Measurements from ENCODE around the gene CCDC183. TPM values are rescaled to one million over a fixed set of nuclear protein-coding genes. Genes with fewer than 3 reads are reported as not detected.

CCDC183 gene
- polyA plus RNA-seq (2012; ENCODE audit: low read depth, missing spikeins) = 0.39 TPM

GRCh38 chr9:136796238-136796774, at the start of gene CCDC183:
CCDC183 (plus strand) TSS chr9:136796338; CDS start chr9:136796398, 60 bp downstream.
- TF ChIP-seq POLR2AphosphoS5 (IDR thresholded peaks at IDR 0.05; ENCODE audit: low read depth, low read length) = no peak
- no peak for TF ChIP-seq POU2F2 (IDR thresholded peaks at IDR 0.05; ENCODE audit: low read depth, low read length)
- TF ChIP-seq TAF1 (IDR thresholded peaks at IDR 0.05; ENCODE audit: low read depth, low read length) = no peak
- TF ChIP-seq SPI1 (IDR thresholded peaks at IDR 0.05; ENCODE audit: low read depth, low read length) = no peak
- no peak for TF ChIP-seq PAX5 (IDR thresholded peaks at IDR 0.05; ENCODE audit: insufficient read depth, low read length, severe bottlenecking)
- no peak for TF ChIP-seq POLR2A (IDR thresholded peaks at IDR 0.05; ENCODE audit: low read depth, low read length)
- DNase-seq (ENCODE audit: insufficient read length, low spot score) (no peak), FAIRE-seq (no peak)

- FAIRE-seq = no peak
- no peak for TF ChIP-seq SPI1 (IDR thresholded peaks at IDR 0.05; ENCODE audit: low read depth, low read length)
- no peak for TF ChIP-seq TAF1 (IDR thresholded peaks at IDR 0.05; ENCODE audit: low read depth, low read length)
Observed at GRCh38 chr9:136746621-136747020, 49.5 kb upstream of the CCDC183 start.

GRCh38 chr9:136747161-136748060, 48.7 kb upstream of the CCDC183 start:
- FAIRE-seq = no peak
- DNase-seq (ENCODE audit: insufficient read length, low spot score) = no peak
- TF ChIP-seq SPI1 (IDR thresholded peaks at IDR 0.05; ENCODE audit: low read depth, low read length) (no peak), POLR2AphosphoS5 (IDR thresholded peaks at IDR 0.05; ENCODE audit: low read depth, low read length) (no peak), POU2F2 (IDR thresholded peaks at IDR 0.05; ENCODE audit: low read depth, low read length) (no peak), TAF1 (IDR thresholded peaks at IDR 0.05; ENCODE audit: low read depth, low read length) (no peak), POLR2A (IDR thresholded peaks at IDR 0.05; ENCODE audit: low read depth, low read length) (no peak), PAX5 (IDR thresholded peaks at IDR 0.05; ENCODE audit: insufficient read depth, low read length, severe bottlenecking) (no peak)

More at GRCh38 chr9:136746621-136747020, 49.5 kb upstream of the CCDC183 start:
- no peak for DNase-seq (ENCODE audit: insufficient read length, low spot score)

GRCh38 chr9:136748201-136748600, 47.9 kb upstream of the CCDC183 start, which contains the start of gene LCN6:
LCN6 (minus strand) TSS chr9:136748525; CDS start chr9:136748483, 42 bp downstream.
- TF ChIP-seq POLR2AphosphoS5 (IDR thresholded peaks at IDR 0.05; ENCODE audit: low read depth, low read length) (no peak), TAF1 (IDR thresholded peaks at IDR 0.05; ENCODE audit: low read depth, low read length) (no peak), PAX5 (IDR thresholded peaks at IDR 0.05; ENCODE audit: insufficient read depth, low read length, severe bottlenecking) (no peak), POU2F2 (IDR thresholded peaks at IDR 0.05; ENCODE audit: low read depth, low read length) (no peak), SPI1 (IDR thresholded peaks at IDR 0.05; ENCODE audit: low read depth, low read length) (no peak), POLR2A (IDR thresholded peaks at IDR 0.05; ENCODE audit: low read depth, low read length) (no peak)
- FAIRE-seq (no peak), DNase-seq (ENCODE audit: insufficient read length, low spot score) (no peak)

- FAIRE-seq (no peak), DNase-seq (ENCODE audit: insufficient read length, low spot score) (no peak)
- TF ChIP-seq SPI1 (IDR thresholded peaks at IDR 0.05; ENCODE audit: low read depth, low read length) (no peak), TAF1 (IDR thresholded peaks at IDR 0.05; ENCODE audit: low read depth, low read length) (no peak), POLR2A (IDR thresholded peaks at IDR 0.05; ENCODE audit: low read depth, low read length) (no peak), POLR2AphosphoS5 (IDR thresholded peaks at IDR 0.05; ENCODE audit: low read depth, low read length) (no peak), POU2F2 (IDR thresholded peaks at IDR 0.05; ENCODE audit: low read depth, low read length) (no peak), PAX5 (IDR thresholded peaks at IDR 0.05; ENCODE audit: insufficient read depth, low read length, severe bottlenecking) (no peak)
Observed at GRCh38 chr9:136748666-136749611, 47.2 kb upstream of the CCDC183 start.

GRCh38 chr9:136750526-136750925, 45.6 kb upstream of the CCDC183 start:
- peak; percentile 28 for FAIRE-seq
- TF ChIP-seq POU2F2 (IDR thresholded peaks at IDR 0.05; ENCODE audit: low read depth, low read length) = no peak
- no peak for DNase-seq (ENCODE audit: insufficient read length, low spot score)

GRCh38 chr9:136751244-136751643, 44.9 kb upstream of the CCDC183 start:
- TF ChIP-seq SPI1 (IDR thresholded peaks at IDR 0.05; ENCODE audit: low read depth, low read length) (peak; percentile 18; the same call in 1 of the 2 replicates), POLR2AphosphoS5 (IDR thresholded peaks at IDR 0.05; ENCODE audit: low read depth, low read length) (no peak)
- no peak for FAIRE-seq
- DNase-seq (ENCODE audit: insufficient read length, low spot score) = no peak

- no peak for FAIRE-seq
- TF ChIP-seq SPI1 (IDR thresholded peaks at IDR 0.05; ENCODE audit: low read depth, low read length) = no peak
- TF ChIP-seq POLR2AphosphoS5 (IDR thresholded peaks at IDR 0.05; ENCODE audit: low read depth, low read length) = no peak
- TF ChIP-seq POU2F2 (IDR thresholded peaks at IDR 0.05; ENCODE audit: low read depth, low read length) = no peak
- no peak for TF ChIP-seq POLR2A (IDR thresholded peaks at IDR 0.05; ENCODE audit: low read depth, low read length)
- TF ChIP-seq TAF1 (IDR thresholded peaks at IDR 0.05; ENCODE audit: low read depth, low read length) = no peak
- no peak for TF ChIP-seq PAX5 (IDR thresholded peaks at IDR 0.05; ENCODE audit: insufficient read depth, low read length, severe bottlenecking)
- no peak for DNase-seq (ENCODE audit: insufficient read length, low spot score)
Observed at GRCh38 chr9:136751814-136752213, 44.3 kb upstream of the CCDC183 start.

- FAIRE-seq = no peak
Observed at GRCh38 chr9:136753371-136754058, 42.6 kb upstream of the CCDC183 start.

More at GRCh38 chr9:136753371-136754058, 42.6 kb upstream of the CCDC183 start:
- DNase-seq (ENCODE audit: insufficient read length, low spot score) = no peak
- no peak for TF ChIP-seq POLR2A (IDR thresholded peaks at IDR 0.05; ENCODE audit: low read depth, low read length)
- no peak for TF ChIP-seq SPI1 (IDR thresholded peaks at IDR 0.05; ENCODE audit: low read depth, low read length)
- TF ChIP-seq POLR2AphosphoS5 (IDR thresholded peaks at IDR 0.05; ENCODE audit: low read depth, low read length) = no peak
- no peak for TF ChIP-seq PAX5 (IDR thresholded peaks at IDR 0.05; ENCODE audit: insufficient read depth, low read length, severe bottlenecking)
- TF ChIP-seq TAF1 (IDR thresholded peaks at IDR 0.05; ENCODE audit: low read depth, low read length) = no peak
- TF ChIP-seq POU2F2 (IDR thresholded peaks at IDR 0.05; ENCODE audit: low read depth, low read length) = no peak
